Measurements from ENCODE around the gene ECM1.

The ECM1 gene

GRCh38 chr1:150507912-150508864, at the start of gene ECM1:
TSS of gene ECM1 (plus strand) at chr1:150508109. CDS start at chr1:150508210, 101 bp downstream.
- H3K27me3 ChIP-seq (ENCODE audit: insufficient read depth, low read depth, severe bottlenecking): no peaks in the 10 kb centered on the region
- no peak for DNase-seq
- no peaks in the 10 kb centered on the region for H3K9me3 ChIP-seq (ENCODE audit: severe bottlenecking)
- no peak within 1 kb of the TSS for H3K4me3 ChIP-seq (ENCODE audit: low read depth, low read length)
- no peak for TF ChIP-seq CTCF (IDR thresholded peaks at IDR 0.05; ENCODE audit: low read depth, low read length)
- H3K27ac ChIP-seq: no peak within 1 kb of the TSS
- H3K36me3 ChIP-seq: peaks cover 43% of the 10 kb centered on the region

GRCh38 chr1:150464422-150464826, 43.5 kb upstream of the ECM1 start:
- H3K36me3 ChIP-seq: peaks cover 81% of the 10 kb centered on the region

GRCh38 chr1:150466964-150467363, 40.9 kb upstream of the ECM1 start:
- Histone ChIP-seq H3K4me3 (ENCODE audit: low read depth, low read length) (no peak overlapping the region), H3K9me3 (ENCODE audit: severe bottlenecking) (no peaks in the 10 kb centered on the region), H3K27ac (no peak overlapping the region), H3K27me3 (ENCODE audit: insufficient read depth, low read depth, severe bottlenecking) (no peaks in the 10 kb centered on the region), H3K36me3 (peaks cover 78% of the 10 kb centered on the region)
- no peak for DNase-seq
- no peak for TF ChIP-seq CTCF (IDR thresholded peaks at IDR 0.05; ENCODE audit: low read depth, low read length)

More at GRCh38 chr1:150464422-150464826, 43.5 kb upstream of the ECM1 start:
- peak; percentile 82 for DNase-seq
- Histone ChIP-seq H3K27ac (no peak overlapping the region), H3K27me3 (ENCODE audit: insufficient read depth, low read depth, severe bottlenecking) (no peaks in the 10 kb centered on the region), H3K9me3 (ENCODE audit: severe bottlenecking) (no peaks in the 10 kb centered on the region), H3K4me3 (ENCODE audit: low read depth, low read length) (no peak overlapping the region)
- peak; percentile 92 for TF ChIP-seq CTCF (IDR thresholded peaks at IDR 0.05; ENCODE audit: low read depth, low read length)

- Histone ChIP-seq H3K9me3 (ENCODE audit: severe bottlenecking) (no peaks in the 10 kb centered on the region), H3K27ac (no peak overlapping the region), H3K27me3 (ENCODE audit: insufficient read depth, low read depth, severe bottlenecking) (no peaks in the 10 kb centered on the region), H3K36me3 (peaks cover 75% of the 10 kb centered on the region), H3K4me3 (ENCODE audit: low read depth, low read length) (no peak overlapping the region)
- no peak for DNase-seq
- no peak for TF ChIP-seq CTCF (IDR thresholded peaks at IDR 0.05; ENCODE audit: low read depth, low read length)
Observed at GRCh38 chr1:150469291-150469690, 38.6 kb upstream of the ECM1 start.

GRCh38 chr1:150472601-150473200, 35.2 kb upstream of the ECM1 start:
- H3K9me3 ChIP-seq (ENCODE audit: severe bottlenecking): no peaks in the 10 kb centered on the region
- no peak for DNase-seq
- H3K36me3 ChIP-seq: peaks cover 48% of the 10 kb centered on the region
- no peaks in the 10 kb centered on the region for H3K27me3 ChIP-seq (ENCODE audit: insufficient read depth, low read depth, severe bottlenecking)
- no peak overlapping the region for H3K4me3 ChIP-seq (ENCODE audit: low read depth, low read length)
- no peak overlapping the region for H3K27ac ChIP-seq
- no peak for TF ChIP-seq CTCF (IDR thresholded peaks at IDR 0.05; ENCODE audit: low read depth, low read length)
